HEK293 (cell line): Measurements from ENCODE around the gene SPOCK1.

Experiments
- CTCF ChIA-PET: fragments of 350-600 bp; formaldehyde crosslinking; extraction: SDS; loops from one replicate; lab custom pipeline; 2021; ENCODE audit warnings: antibody characterized with exemption; lab: Yijun Ruan, JAX
- POLR2A ChIA-PET: fragments of 300-600 bp; formaldehyde crosslinking; extraction: SDS; loops from one replicate; lab custom pipeline; 2020; ENCODE audit warnings: antibody characterized with exemption, inconsistent platforms; lab: Yijun Ruan, JAX
- H3K27ac ChIP-seq: fragments of 200-500 bp; sonication (Bioruptor generic); 2 replicates; pipeline ENCODE4 v1.5.1; 2014; ENCODE audit warnings: low read depth, low read length, control low read depth, inconsistent platforms; ENCODE audit errors: extremely low read depth
- H3K36me3 ChIP-seq, 2 experiments: fragments of 200-500 bp in 1 of 2; sonication (Bioruptor generic) in 1 of 2; 1 replicate in 1 of 2; 2 replicates in 1 of 2; pipeline ENCODE4 v1.5.1; 2014 to 2017; ENCODE audit warnings: inconsistent platforms in 2 of 2, low read length in 2 of 2; ENCODE audit not compliant: control insufficient read depth in 2 of 2, insufficient read depth in 1 of 2
- H3K4me1 ChIP-seq: fragments of 200-500 bp; sonication (Bioruptor generic); 2 replicates; pipeline ENCODE4 v1.5.1; 2014; ENCODE audit warnings: mild to moderate bottlenecking, low read length, inconsistent platforms; ENCODE audit not compliant: control insufficient read depth, insufficient read depth
- H3K4me3 ChIP-seq: 2 replicates; pipeline ENCODE4 v1.5.1; 2011; ENCODE audit warnings: low read depth, mild to moderate bottlenecking, control low read depth, low read length, moderate library complexity
- H3K9me3 ChIP-seq: fragments of 200-500 bp; sonication (Bioruptor generic); 2 replicates; pipeline ENCODE4 v1.5.1; 2014; ENCODE audit warnings: low read depth, low read length, inconsistent platforms; ENCODE audit not compliant: control insufficient read depth, insufficient read depth
- ELK4 ChIP-seq: IDR thresholded peaks from 2 replicates; pipeline ENCODE4 v1.6.1; 2011; ENCODE audit warnings: mild to moderate bottlenecking, low read depth, low read length, borderline replicate concordance
- FEZF1 ChIP-seq: fragments of 450-650 bp; formaldehyde crosslinking; IDR thresholded peaks from 2 replicates; pipeline ENCODE4 v1.5.1; 2016; ENCODE audit warnings: missing biosample characterization, missing genetic modification characterization
- GLI2 ChIP-seq: fragments of 450-650 bp; formaldehyde crosslinking; IDR thresholded peaks from 2 replicates; pipeline ENCODE4; 2017; ENCODE audit warnings: missing biosample characterization, missing genetic modification characterization, low read depth, borderline replicate concordance
- INSM2 ChIP-seq: fragments of 450-650 bp; formaldehyde crosslinking; IDR thresholded peaks from 2 replicates; pipeline ENCODE4 v1.5.1; 2016; ENCODE audit warnings: missing biosample characterization, missing genetic modification characterization
- KLF9 ChIP-seq: fragments of 450-650 bp; formaldehyde crosslinking; IDR thresholded peaks from 2 replicates; pipeline ENCODE4 v1.5.1; 2016; ENCODE audit warnings: missing biosample characterization, missing genetic modification characterization, low read depth
- PRDM10 ChIP-seq: fragments of 450-650 bp; formaldehyde crosslinking; IDR thresholded peaks from 2 replicates; pipeline ENCODE4 v1.5.1; 2016; ENCODE audit warnings: missing biosample characterization, missing genetic modification characterization
- SP3 ChIP-seq: fragments of 450-650 bp; formaldehyde crosslinking; IDR thresholded peaks from 2 replicates; pipeline ENCODE4 v1.5.1; 2016; ENCODE audit warnings: missing biosample characterization, missing genetic modification characterization
- SP7 ChIP-seq: fragments of 450-650 bp; formaldehyde crosslinking; IDR thresholded peaks from 2 replicates; pipeline ENCODE4 v1.5.1; 2016; ENCODE audit warnings: missing biosample characterization, missing genetic modification characterization
- TRIM28 ChIP-seq: IDR thresholded peaks from 2 replicates; pipeline ENCODE4 v1.6.1; 2011; ENCODE audit warnings: low read length, control low read depth, borderline replicate concordance
- WT1 ChIP-seq: fragments of 450-650 bp; formaldehyde crosslinking; IDR thresholded peaks from 2 replicates; pipeline ENCODE4 v1.5.1; 2016; ENCODE audit warnings: missing biosample characterization, missing genetic modification characterization
- YY1 ChIP-seq: fragments of 450-650 bp; formaldehyde crosslinking; IDR thresholded peaks from 2 replicates; pipeline ENCODE4 v1.5.1; 2018; ENCODE audit warnings: missing biosample characterization, missing genetic modification characterization
- ZBTB17 ChIP-seq: fragments of 450-650 bp; formaldehyde crosslinking; IDR thresholded peaks from 2 replicates; pipeline ENCODE4 v1.5.1; 2016; ENCODE audit warnings: missing biosample characterization, missing genetic modification characterization
- ZBTB26 ChIP-seq: fragments of 450-650 bp; formaldehyde crosslinking; optimal IDR thresholded peaks from 2 replicates; pipeline ENCODE3; 2016; ENCODE audit warnings: missing biosample characterization, mild to moderate bottlenecking, missing genetic modification characterization
- ZBTB8A ChIP-seq: fragments of 450-650 bp; formaldehyde crosslinking; IDR thresholded peaks from 2 replicates; pipeline ENCODE4 v1.5.1; 2016; ENCODE audit warnings: missing biosample characterization, missing genetic modification characterization
- ZFP41 ChIP-seq: fragments of 450-650 bp; formaldehyde crosslinking; IDR thresholded peaks from 2 replicates; pipeline ENCODE4 v1.5.1; 2016; ENCODE audit warnings: missing biosample characterization, missing genetic modification characterization, borderline replicate concordance
- ZNF335 ChIP-seq: fragments of 450-650 bp; formaldehyde crosslinking; conservative IDR thresholded peaks from 2 replicates; pipeline ENCODE4 v1.5.1; 2016; ENCODE audit warnings: missing biosample characterization, missing genetic modification characterization
- ZNF366 ChIP-seq: fragments of 450-650 bp; formaldehyde crosslinking; conservative IDR thresholded peaks from 2 replicates; pipeline ENCODE4 v1.5.1; 2016; ENCODE audit warnings: missing biosample characterization, missing genetic modification characterization
- ZNF623 ChIP-seq: fragments of 450-650 bp; formaldehyde crosslinking; IDR thresholded peaks from 2 replicates; pipeline ENCODE4 v1.5.1; 2016; ENCODE audit warnings: missing biosample characterization, missing genetic modification characterization
- ZNF629 ChIP-seq: fragments of 450-650 bp; formaldehyde crosslinking; IDR thresholded peaks from 2 replicates; pipeline ENCODE4 v1.5.1; 2017; ENCODE audit warnings: missing biosample characterization, missing genetic modification characterization

SPOCK1 gene

GRCh38 chr5:137296213-137296781 lies 202.8 kb downstream of the SPOCK1 start (continued):
- no peak for TF ChIP-seq ELK4
- TF ChIP-seq WT1 (tag by site-specific recombination) = peak; percentile 45; the same call in 1 of the 2 replicates
- TF ChIP-seq PRDM10 (tag by site-specific recombination) = peak; percentile 26; the same call in 1 of the 2 replicates
- TF ChIP-seq INSM2 (tag by site-specific recombination) = peak; percentile 70; the same call in 1 of the 2 replicates
- peak; percentile 77 for TF ChIP-seq FEZF1 (tag by site-specific recombination)
- 0 out of 2 replicates have a peak, but pooled peaks have one; percentile 19 for TF ChIP-seq TRIM28
- peak; percentile 55; the same call in 1 of the 2 replicates for TF ChIP-seq ZNF366 (tag by site-specific recombination)
- TF ChIP-seq ZNF629 = peak; percentile 96
- peak; percentile 12; the same call in 1 of the 2 replicates for TF ChIP-seq SP3
- TF ChIP-seq ZBTB8A = 0 out of 2 replicates have a peak, but pooled peaks have one; percentile 23
- TF ChIP-seq ZBTB17 (tag by site-specific recombination) = peak; percentile 81
- no peak for TF ChIP-seq ZBTB26 (tag by site-specific recombination)
- no peak for TF ChIP-seq GLI2
- peak; percentile 76 for TF ChIP-seq ZNF335 (tag by site-specific recombination)
- TF ChIP-seq SP7 = peak; percentile 44
- TF ChIP-seq, all 188 proteins: peak for 22

- CTCF ChIA-PET = interaction anchor here (0.6 to 0.9 kb wide), 3 partner anchors 26 to 1044 kb away, joined by 3 to 7 read pairs (median 4); no protein-coding TSS in a partner anchor
Measured at GRCh38 chr5:137294604-137295003, 204.5 kb downstream of the SPOCK1 start.

More at GRCh38 chr5:137294604-137295003, 204.5 kb downstream of the SPOCK1 start:
- Histone ChIP-seq H3K27ac (no peak overlapping the region), H3K4me3 (no peak overlapping the region), H3K36me3 (no peaks in the 10 kb centered on the region), H3K9me3 (no peaks in the 10 kb centered on the region), H3K4me1 (peaks cover 4% of the 10 kb centered on the region)
- TF ChIP-seq ZNF623 = peak; percentile 88
- TF ChIP-seq KLF9 (tag by site-specific recombination) = no peak
- no peak for TF ChIP-seq YY1
- TF ChIP-seq ZFP41 (tag by site-specific recombination) = no peak
- POLR2A ChIA-PET = no interaction called here
